Immature natural killer cell (primary cell): ENCODE data around the gene AP1S1. TPM values are rescaled to one million over a fixed set of nuclear protein-coding genes. Genes with fewer than 3 reads are reported as not detected.
A peak's percentile ranks its signal among the peaks of the same experiment; 100 is the strongest.
"Not testable (repeated sequence)": the region's sequence is repeated elsewhere in the genome, so short reads cannot be mapped to it uniquely, and the experiment has no call there.

ENCODE experiments used
- DNase-seq, 3 donors: peaks; one replicate each; pipeline ENCODE4 v3.0.0; 2022; ENCODE audit warnings: mixed read lengths in 1 of 3
- H3K27ac Mint-ChIP-seq, 6 donors: one replicate each; pipeline ENCODE4 v1.8.0; 2020; ENCODE audit warnings: mixed read lengths in 6 of 6, mild to moderate bottlenecking in 5 of 6, inconsistent platforms in 4 of 6, moderate library complexity in 3 of 6
- H3K27me3 Mint-ChIP-seq, 3 donors: one replicate each; pipeline ENCODE4 v1.8.0; 2020 to 2021; ENCODE audit warnings: low read depth in 3 of 3, mild to moderate bottlenecking in 3 of 3, mixed read lengths in 3 of 3, moderate library complexity in 3 of 3, inconsistent platforms in 1 of 3
- H3K36me3 Mint-ChIP-seq, 3 donors: one replicate each; pipeline ENCODE4 v1.8.0; 2020; ENCODE audit warnings: mixed read lengths in 3 of 3, inconsistent platforms in 2 of 3, mild to moderate bottlenecking in 2 of 3
- H3K4me1 Mint-ChIP-seq, 2 donors: one replicate each; pipeline ENCODE4 v1.8.0; 2020; ENCODE audit warnings: inconsistent platforms in 2 of 2, mild to moderate bottlenecking in 2 of 2, mixed read lengths in 2 of 2, moderate library complexity in 1 of 2
- H3K4me3 Mint-ChIP-seq, 5 donors: one replicate each; pipeline ENCODE4 v1.8.0; 2020; ENCODE audit warnings: mild to moderate bottlenecking in 5 of 5, mixed read lengths in 5 of 5, inconsistent platforms in 3 of 5, moderate library complexity in 3 of 5
- H3K9me3 Mint-ChIP-seq, 6 donors: one replicate each; pipeline ENCODE4 v1.8.0; 2020; ENCODE audit warnings: mild to moderate bottlenecking in 6 of 6, mixed read lengths in 6 of 6, inconsistent platforms in 4 of 6, moderate library complexity in 3 of 6
- polyA plus RNA-seq, 3 donors: library from polyadenylated mRNA; unstranded; fragments of 300-500 nt; fragmentation: Illumina TruSeq; gene quantifications; one replicate each; pipeline ENCODE4 v1.2.3, GENCODE V29; 2021

AP1S1 gene
- polyA plus RNA-seq, 3 donors from 2014 or later, result 3.3 to 6.0 (median 3.6) TPM

GRCh38 chr7:101129603-101130117 lies 24.6 kb upstream of the AP1S1 start:
- no peak for DNase-seq
- peaks cover 0 to 3% (median 0%) of the 10 kb centered on the region in 3 donors for H3K36me3 Mint-ChIP-seq
- no peaks in the 10 kb centered on the region for H3K9me3 Mint-ChIP-seq
- peaks cover 13 to 19% (median 14%) of the 10 kb centered on the region in 3 donors for H3K27me3 Mint-ChIP-seq
- peak overlapping the region in 1 of 6 donors; percentile 34 for H3K27ac Mint-ChIP-seq
- H3K4me3 Mint-ChIP-seq, result no peak overlapping the region
- H3K4me1 Mint-ChIP-seq, result peaks cover 34 to 42% of the 10 kb centered on the region in 2 donors

GRCh38 chr7:101132626-101133600 lies 21.4 kb upstream of the AP1S1 start:
- H3K27me3 Mint-ChIP-seq, H3K9me3 Mint-ChIP-seq, H3K36me3 Mint-ChIP-seq, DNase-seq, H3K4me3 Mint-ChIP-seq: not testable (repeated sequence)
- Mint-ChIP-seq H3K27ac (peak overlapping the region in 2 of 6 donors; percentile 28 to 54), H3K4me1 (peaks cover 10 to 22% of the 10 kb centered on the region in 2 donors)

DNA sequence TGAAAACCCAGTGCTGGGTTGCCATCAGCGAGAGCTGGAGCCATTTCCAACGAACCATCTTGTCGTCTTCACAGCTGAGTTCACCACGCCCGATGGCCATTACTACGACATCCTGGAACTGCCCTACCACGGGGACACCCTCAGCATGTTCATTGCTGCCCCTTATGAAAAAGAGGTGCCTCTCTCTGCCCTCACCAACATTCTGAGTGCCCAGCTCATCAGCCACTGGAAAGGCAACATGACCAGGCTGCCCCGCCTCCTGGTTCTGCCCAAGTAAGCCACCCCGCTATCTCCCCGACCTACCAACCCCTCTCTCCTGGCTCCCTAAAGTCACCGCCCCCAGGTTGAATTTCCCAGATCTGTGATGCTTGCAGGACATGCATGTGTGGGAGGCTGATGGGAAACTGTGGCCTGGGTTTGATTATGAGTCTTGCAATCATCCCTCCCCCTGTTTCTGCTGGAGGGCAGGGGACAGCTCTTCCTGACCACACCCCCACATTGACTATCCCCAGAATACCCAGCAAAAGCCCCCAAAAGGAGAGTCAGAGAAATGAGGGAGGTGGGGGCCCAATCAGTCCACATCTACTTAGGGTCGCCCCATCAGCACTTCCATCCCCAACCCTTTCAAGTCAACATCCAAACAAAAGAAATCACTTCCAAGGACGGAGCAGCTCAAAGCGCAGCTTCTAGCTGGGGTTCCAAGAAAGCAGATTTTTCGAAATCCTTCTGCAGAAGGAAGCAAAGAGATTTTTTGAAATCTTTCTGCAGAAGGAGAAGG lies 20.5 kb upstream of the AP1S1 start:
- peak overlapping the region in 1 of 6 donors; percentile 6 for H3K27ac Mint-ChIP-seq
- H3K27me3 Mint-ChIP-seq, result peaks cover 4 to 10% (median 7%) of the 10 kb centered on the region in 3 donors
- peaks cover 13 to 22% of the 10 kb centered on the region in 2 donors for H3K4me1 Mint-ChIP-seq
- H3K36me3 Mint-ChIP-seq, result peaks cover 0 to 3% (median 0%) of the 10 kb centered on the region in 3 donors
- no peaks in the 10 kb centered on the region for H3K9me3 Mint-ChIP-seq
- no peak overlapping the region for H3K4me3 Mint-ChIP-seq
- DNase-seq, result no peak

DNA sequence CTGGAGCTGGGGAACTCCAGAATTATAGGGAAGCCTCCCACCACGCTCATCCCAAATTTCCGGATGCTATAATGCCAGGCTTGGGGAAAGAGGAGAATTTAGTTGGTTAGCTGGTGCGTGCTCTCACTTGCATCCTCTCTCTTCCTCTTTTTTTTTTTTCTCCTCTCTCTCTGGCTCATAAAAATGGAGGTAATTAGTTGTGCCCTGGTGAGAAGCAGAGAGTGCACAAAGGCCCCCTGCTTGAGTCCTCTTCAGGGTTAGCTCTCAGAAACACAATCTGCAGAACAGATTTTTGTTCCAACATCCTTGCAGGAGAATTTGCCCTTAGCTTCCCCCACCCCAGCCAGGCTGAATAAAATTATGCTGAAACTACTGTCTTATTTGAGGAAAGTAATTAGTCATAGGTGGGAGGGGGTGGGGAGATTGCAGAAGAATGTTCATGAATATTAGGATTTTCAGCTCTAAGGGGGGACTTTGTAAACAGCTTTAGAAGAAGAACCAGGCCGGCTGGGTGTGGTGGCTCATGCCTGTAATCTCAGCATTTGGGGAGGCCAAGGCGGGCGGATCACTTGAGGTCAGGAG lies 19.8 kb upstream of the AP1S1 start:
- Mint-ChIP-seq H3K9me3 (no peaks in the 10 kb centered on the region), H3K27me3 (peaks cover 4 to 9% (median 5%) of the 10 kb centered on the region in 3 donors), H3K27ac (peak overlapping the region in 1 of 6 donors; percentile 21), H3K4me1 (peaks cover 14 to 24% of the 10 kb centered on the region in 2 donors), H3K4me3 (no peak overlapping the region), H3K36me3 (peaks cover 0 to 3% (median 0%) of the 10 kb centered on the region in 3 donors)
- no peak for DNase-seq

DNA sequence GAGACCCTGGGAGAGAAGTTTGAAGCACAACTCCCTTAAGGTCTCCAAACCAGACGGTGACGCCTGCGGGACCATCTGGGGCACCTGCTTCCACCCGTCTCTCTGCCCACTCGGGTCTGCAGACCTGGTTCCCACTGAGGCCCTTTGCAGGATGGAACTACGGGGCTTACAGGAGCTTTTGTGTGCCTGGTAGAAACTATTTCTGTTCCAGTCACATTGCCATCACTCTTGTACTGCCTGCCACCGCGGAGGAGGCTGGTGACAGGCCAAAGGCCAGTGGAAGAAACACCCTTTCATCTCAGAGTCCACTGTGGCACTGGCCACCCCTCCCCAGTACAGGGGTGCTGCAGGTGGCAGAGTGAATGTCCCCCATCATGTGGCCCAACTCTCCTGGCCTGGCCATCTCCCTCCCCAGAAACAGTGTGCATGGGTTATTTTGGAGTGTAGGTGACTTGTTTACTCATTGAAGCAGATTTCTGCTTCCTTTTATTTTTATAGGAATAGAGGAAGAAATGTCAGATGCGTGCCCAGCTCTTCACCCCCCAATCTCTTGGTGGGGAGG lies 16.5 kb upstream of the AP1S1 start:
- Mint-ChIP-seq H3K9me3 (no peaks in the 10 kb centered on the region), H3K36me3 (no peaks in the 10 kb centered on the region), H3K4me3 (peak overlapping the region; percentile 59 to 88 (median 82)), H3K27ac (peak overlapping the region; percentile 76 to 97 (median 90)), H3K4me1 (peaks cover 19 to 30% of the 10 kb centered on the region in 2 donors), H3K27me3 (peaks cover 4 to 9% (median 8%) of the 10 kb centered on the region in 3 donors)
- DNase-seq, result no peak

- Mint-ChIP-seq H3K4me1 (peaks cover 19 to 32% of the 10 kb centered on the region in 2 donors), H3K9me3 (no peaks in the 10 kb centered on the region), H3K27me3 (peaks cover 4 to 9% (median 8%) of the 10 kb centered on the region in 3 donors), H3K27ac (peak overlapping the region; percentile 76 to 97 (median 90)), H3K36me3 (no peaks in the 10 kb centered on the region), H3K4me3 (peak overlapping the region; percentile 59 to 88 (median 82))
- DNase-seq, result peak; percentile 80 to 84 (median 82)
Measured at GRCh38 chr7:101138213-101138870, 15.9 kb upstream of the AP1S1 start.

- Mint-ChIP-seq H3K36me3 (no peaks in the 10 kb centered on the region), H3K4me3 (peak overlapping the region in 2 of 5 donors; percentile 33 to 35), H3K27me3 (peaks cover 4 to 11% (median 7%) of the 10 kb centered on the region in 3 donors), H3K27ac (peak overlapping the region in 5 of 6 donors; percentile 36 to 86 (median 81)), H3K4me1 (peaks cover 21 to 41% of the 10 kb centered on the region in 2 donors), H3K9me3 (peaks cover 0 to 2% (median 0%) of the 10 kb centered on the region in 6 donors)
- no peak for DNase-seq
Measured at GRCh38 chr7:101140339-101140699, 14.0 kb upstream of the AP1S1 start.

GRCh38 chr7:101140746-101141382 lies 13.4 kb upstream of the AP1S1 start:
- peaks cover 0 to 2% (median 0%) of the 10 kb centered on the region in 6 donors for H3K9me3 Mint-ChIP-seq
- peaks cover 5 to 11% (median 7%) of the 10 kb centered on the region in 3 donors for H3K27me3 Mint-ChIP-seq
- H3K36me3 Mint-ChIP-seq, result no peaks in the 10 kb centered on the region
- H3K4me3 Mint-ChIP-seq, result peak overlapping the region in 1 of 5 donors; percentile 6
- H3K4me1 Mint-ChIP-seq, result peaks cover 21 to 41% of the 10 kb centered on the region in 2 donors
- H3K27ac Mint-ChIP-seq, result peak overlapping the region in 5 of 6 donors; percentile 10 to 86 (median 61)
- no peak for DNase-seq

GRCh38 chr7:101151908-101152651 lies 2.2 kb upstream of the AP1S1 start:
- peak overlapping the region in 1 of 5 donors; percentile 27 for H3K4me3 Mint-ChIP-seq
- peaks cover 9 to 13% (median 12%) of the 10 kb centered on the region in 3 donors for H3K27me3 Mint-ChIP-seq
- H3K4me1 Mint-ChIP-seq, result peaks cover 13 to 24% of the 10 kb centered on the region in 2 donors
- H3K27ac Mint-ChIP-seq, result no peak overlapping the region
- no peak for DNase-seq
- peaks cover 0 to 4% (median 0%) of the 10 kb centered on the region in 3 donors for H3K36me3 Mint-ChIP-seq
- H3K9me3 Mint-ChIP-seq, result peaks cover 0 to 2% (median 0%) of the 10 kb centered on the region in 6 donors

- H3K4me1 Mint-ChIP-seq, result peaks cover 11 to 16% of the 10 kb centered on the region in 2 donors
- DNase-seq, result no peak
- peak overlapping the region; percentile 65 to 76 (median 70) for H3K4me3 Mint-ChIP-seq
- H3K9me3 Mint-ChIP-seq, result peaks cover 0 to 2% (median 0%) of the 10 kb centered on the region in 6 donors
- peaks cover 0 to 5% (median 0%) of the 10 kb centered on the region in 3 donors for H3K36me3 Mint-ChIP-seq
- peaks cover 4 to 6% (median 5%) of the 10 kb centered on the region in 3 donors for H3K27me3 Mint-ChIP-seq
- H3K27ac Mint-ChIP-seq, result no peak overlapping the region
Measured at GRCh38 chr7:101154693-101155102, 422 bp downstream of the AP1S1 start.

GRCh38 chr7:101155303-101155702 lies 1.0 kb downstream of the AP1S1 start:
- Mint-ChIP-seq H3K27me3 (peaks cover 5 to 6% (median 5%) of the 10 kb centered on the region in 3 donors), H3K9me3 (peaks cover 0 to 2% (median 0%) of the 10 kb centered on the region in 6 donors), H3K4me3 (peak overlapping the region; percentile 65 to 76 (median 70)), H3K36me3 (peaks cover 0 to 5% (median 0%) of the 10 kb centered on the region in 3 donors), H3K4me1 (peaks cover 11 to 16% of the 10 kb centered on the region in 2 donors), H3K27ac (peak overlapping the region in 1 of 6 donors; percentile 41)
- no peak for DNase-seq
